Motor neuron (in vitro differentiated cells): ENCODE measurements around the gene ACTRT2. TPM values are rescaled to one million over a fixed set of nuclear protein-coding genes. Genes with fewer than 3 reads are reported as not detected.

Source experiments
- ATAC-seq, 8 experiments: fragments of 200-7000 bp; cut with Tn5 transposase; replicated peaks in 6 of 8; 2 replicates each; pipeline ENCODE4 v1.8.0; 2021; ENCODE audit warnings: mild to moderate bottlenecking in 8 of 8, moderate library complexity in 8 of 8
- H3K27ac ChIP-seq, 2 donors: fragments of 250-450 bp; sonication (Bioruptor Pico); 2 replicates each; pipeline ENCODE4 v1.9.0; 2021; ENCODE audit warnings: antibody characterized with exemption in 2 of 2, mild to moderate bottlenecking in 2 of 2, moderate library complexity in 1 of 2
- H3K4me1 ChIP-seq, 2 donors: fragments of 250-450 bp; sonication (Bioruptor Pico); replicated peaks in 1 of 2; 2 replicates each; pipeline ENCODE4 v1.6.1; 2021; ENCODE audit warnings: antibody characterized with exemption in 2 of 2, mild to moderate bottlenecking in 2 of 2, moderate library complexity in 1 of 2
- H3K4me3 ChIP-seq, 5 donors: fragments of 250-450 bp; sonication (Bioruptor Pico); 2 replicates each; pipeline ENCODE4 v1.9.0; 2021; ENCODE audit warnings: antibody characterized with exemption in 5 of 5, mild to moderate bottlenecking in 5 of 5, moderate library complexity in 4 of 5
- WGBS, 10 experiments: fragments of 450-650 bp; shearing (Covaris generic); methylation state at CpG; one replicate each; pipeline ENCODE4 v1.0.0; 2022; 5-methylcytosine and 5-hydroxymethylcytosine counted together
- in situ Hi-C, 9 experiments: fragments of 400-800 bp; cut with MboI; loops; one replicate each; pipeline ENCODE4 v1.15.0; 2021; ENCODE audit warnings: low sequenced_read_pairs in 9 of 9, low pct_unique_long_range_greater_than_20kb in 2 of 9; ENCODE audit not compliant: unreplicated experiment in 9 of 9
- total RNA-seq, 8 experiments: library from RNA; unstranded; fragments of 300-600 nt; gene quantifications; 2 replicates each; pipeline versions ENCODE4 v1.2.3 to v1.2.4, GENCODE V29; 2022

Gene ACTRT2
- total RNA-seq, 8 experiments from 2014 or later: 0.36 to 0.57 TPM; not detected in 6

- WGBS, 10 experiments: 20 to 100% (median 73%) methylated on average over 1 to 6 of the region's 16 CpGs; no CpG with 5 or more reads in 5 of the 10 experiments
- H3K4me1 ChIP-seq: peaks cover 0 to 5% of the 10 kb centered on the region in 2 donors
- H3K4me3 ChIP-seq: no peak overlapping the region
- ATAC-seq: no peak
- in situ Hi-C loops: loop anchor here in 1 of 9 experiments (25.0 kb wide), 1 partner anchor 106 kb away; no protein-coding TSS in a partner anchor
- H3K27ac ChIP-seq: no peak overlapping the region
These were observed 2.7 kb upstream of the ACTRT2 start for GRCh38 chr1:3018576-3018975.

GRCh38 chr1:3019007-3019515, 2.2 kb upstream of the ACTRT2 start:
- 60 to 84% (median 80%) methylated on average over 1 to 3 of the region's 11 CpGs; no CpG with 5 or more reads in 7 of the 10 experiments for WGBS, 10 experiments
- no peak overlapping the region for H3K4me3 ChIP-seq
- H3K27ac ChIP-seq: no peak overlapping the region
- H3K4me1 ChIP-seq: peaks cover 0 to 5% of the 10 kb centered on the region in 2 donors
- ATAC-seq: no peak
- in situ Hi-C loops: loop anchor here in 1 of 9 experiments (25.0 kb wide), 1 partner anchor 107 kb away; no protein-coding TSS in a partner anchor

- no peak overlapping the region for H3K4me3 ChIP-seq
- in situ Hi-C loops: loop anchor here in 1 of 9 experiments (25.0 kb wide), 1 partner anchor 107 kb away; no protein-coding TSS in a partner anchor
- H3K4me1 ChIP-seq: peaks cover 0 to 5% of the 10 kb centered on the region in 2 donors
- WGBS, 10 experiments: 20 to 90% (median 70%) methylated on average over 1 to 15 of the region's 24 CpGs; no CpG with 5 or more reads in 4 of the 10 experiments
- H3K27ac ChIP-seq: no peak overlapping the region
- ATAC-seq: no peak
These were observed 1.7 kb upstream of the ACTRT2 start for GRCh38 chr1:3019516-3020051.

GRCh38 chr1:3020263-3020909, 881 bp upstream of the ACTRT2 start:
- in situ Hi-C loops: loop anchor here in 1 of 9 experiments (25.0 kb wide), 1 partner anchor 108 kb away; no protein-coding TSS in a partner anchor

GRCh38 chr1:3021801-3022401, 634 bp downstream of the ACTRT2 start:
- H3K4me1 ChIP-seq: peaks cover 0 to 11% of the 10 kb centered on the region in 2 donors
- no peak for ATAC-seq
- H3K27ac ChIP-seq: no peak overlapping the region
- in situ Hi-C loops: loop anchor here in 1 of 9 experiments (25.0 kb wide), 1 partner anchor 110 kb away; no protein-coding TSS in a partner anchor
- no peak overlapping the region for H3K4me3 ChIP-seq
- WGBS, 10 experiments: 33 to 91% (median 54%) methylated on average over 1 to 24 of the region's 28 CpGs; no CpG with 5 or more reads in 2 of the 10 experiments

More at GRCh38 chr1:3020263-3020909, 881 bp upstream of the ACTRT2 start:
- 0 to 97% (median 80%) methylated on average over 1 to 10 of the region's 12 CpGs; no CpG with 5 or more reads in 3 of the 10 experiments for WGBS, 10 experiments
- no peak for ATAC-seq
- Histone ChIP-seq H3K4me3 (no peak overlapping the region), H3K27ac (no peak overlapping the region), H3K4me1 (peaks cover 0 to 5% of the 10 kb centered on the region in 2 donors)

GRCh38 chr1:3022511-3022973, 1.3 kb downstream of the ACTRT2 start:
- in situ Hi-C loops: loop anchor here in 1 of 9 experiments (25.0 kb wide), 1 partner anchor 110 kb away; no protein-coding TSS in a partner anchor
- Histone ChIP-seq H3K4me3 (no peak overlapping the region), H3K27ac (no peak overlapping the region), H3K4me1 (peaks cover 0 to 13% of the 10 kb centered on the region in 2 donors)
- 57 to 89% (median 71%) methylated on average over 2 to 14 of the region's 18 CpGs; no CpG with 5 or more reads in 6 of the 10 experiments for WGBS, 10 experiments
- no peak for ATAC-seq

GRCh38 chr1:3022976-3023375, 1.7 kb downstream of the ACTRT2 start:
- H3K4me1 ChIP-seq: peaks cover 0 to 13% of the 10 kb centered on the region in 2 donors
- in situ Hi-C loops: loop anchor here in 1 of 9 experiments (25.0 kb wide), 1 partner anchor 111 kb away; no protein-coding TSS in a partner anchor
- 40 to 84% (median 65%) methylated on average over 1 to 14 of the region's 14 CpGs; no CpG with 5 or more reads in 4 of the 10 experiments for WGBS, 10 experiments
- ATAC-seq: no peak
- H3K27ac ChIP-seq: no peak overlapping the region
- H3K4me3 ChIP-seq: no peak overlapping the region

- H3K27ac ChIP-seq: no peak overlapping the region
- no peak for ATAC-seq
- H3K4me1 ChIP-seq: peaks cover 0 to 13% of the 10 kb centered on the region in 2 donors
- 16 to 93% (median 55%) methylated on average over 3 to 9 of the region's 9 CpGs for WGBS, 10 experiments
- no peak overlapping the region for H3K4me3 ChIP-seq
- in situ Hi-C loops: loop anchor here in 1 of 9 experiments (25.0 kb wide), 1 partner anchor 112 kb away; no protein-coding TSS in a partner anchor
These were observed 2.8 kb downstream of the ACTRT2 start for GRCh38 chr1:3024019-3024418.

- in situ Hi-C loops: loop anchor here in 1 of 9 experiments (25.0 kb wide), 1 partner anchor 112 kb away; no protein-coding TSS in a partner anchor
These were observed 3.3 kb downstream of the ACTRT2 start for GRCh38 chr1:3024588-3024987.

GRCh38 chr1:3026124-3026523, 4.9 kb downstream of the ACTRT2 start:
- Histone ChIP-seq H3K27ac (no peak overlapping the region), H3K4me3 (no peak overlapping the region), H3K4me1 (peaks cover 0 to 13% of the 10 kb centered on the region in 2 donors)
- 17 to 100% (median 48%) methylated on average over 1 of the region's 1 CpG; no CpG with 5 or more reads in 6 of the 10 experiments for WGBS, 10 experiments
- no peak for ATAC-seq
- in situ Hi-C loops: no loop called here

More at GRCh38 chr1:3024588-3024987, 3.3 kb downstream of the ACTRT2 start:
- Histone ChIP-seq H3K4me1 (peaks cover 0 to 13% of the 10 kb centered on the region in 2 donors), H3K4me3 (no peak overlapping the region), H3K27ac (no peak overlapping the region)
- no peak for ATAC-seq
- WGBS, 10 experiments: 0 to 89% (median 64%) methylated on average over 1 to 8 of the region's 11 CpGs; no CpG with 5 or more reads in 3 of the 10 experiments

- 0 to 70% (median 57%) methylated on average over 1 to 10 of the region's 11 CpGs; no CpG with 5 or more reads in 3 of the 10 experiments for WGBS, 10 experiments
- in situ Hi-C loops: no loop called here
- ATAC-seq: peak in 2 of 8 experiments; percentile 22 to 63
- Histone ChIP-seq H3K4me3 (no peak overlapping the region), H3K4me1 (peaks cover 0 to 8% of the 10 kb centered on the region in 2 donors), H3K27ac (no peak overlapping the region)
These were observed 5.5 kb downstream of the ACTRT2 start for GRCh38 chr1:3026581-3027391.
